Measurements from ENCODE around the gene ITGA7. TPM values are rescaled to one million over a fixed set of nuclear protein-coding genes. Genes with fewer than 3 reads are reported as not detected.

ITGA7 gene
- polyA plus RNA-seq, 1 of the 3 experiments (the other 2 are of a cell fraction): 19.7 TPM

GRCh38 chr12:55647027-55647426 is 60.7 kb downstream of the ITGA7 start:
- no peak overlapping the region for H3K9ac ChIP-seq
- H3K9me3 ChIP-seq: no peaks in the 10 kb centered on the region
- no peaks in the 10 kb centered on the region for H3K36me3 ChIP-seq (replicated peaks in 1 of 2; ENCODE audit: control insufficient read depth in 1 of 2, insufficient read depth in 2 of 2, low read length in 1 of 2)
- no peak overlapping the region for H2AFZ ChIP-seq (ENCODE audit: low read depth)
- H3K79me2 ChIP-seq (ENCODE audit: insufficient read depth): no peaks in the 10 kb centered on the region
- ChIA-PET CTCF (interaction anchor here (0.6 to 6.2 kb wide), 14 partner anchors 10 to 98 kb away, joined by 3 to 91 read pairs (median 5); no protein-coding TSS in a partner anchor), POLR2A (interaction anchor here (0.9 kb wide), 1 partner anchor 9 kb away, joined by 5 read pairs; no protein-coding TSS in a partner anchor)
- WGBS (ENCODE audit: low lambda C conversion rate): 89% methylated on average over 4 of the region's 5 CpGs
- TF ChIP-seq MEF2A (IDR thresholded peaks at IDR 0.05; ENCODE audit: borderline replicate concordance, low read depth): no peak
- no peak for TF ChIP-seq USF1 (IDR thresholded peaks at IDR 0.05; ENCODE audit: borderline replicate concordance, low read depth)
- no peak for TF ChIP-seq FOXJ3 (CRISPR knock-in tag; IDR thresholded peaks at IDR 0.05)
- no peak for TF ChIP-seq RCOR1 (IDR thresholded peaks at IDR 0.05; ENCODE audit: low read length)
- no peak for TF ChIP-seq NFIC (IDR thresholded peaks at IDR 0.05; ENCODE audit: borderline replicate concordance)
- TF ChIP-seq GABPA (IDR thresholded peaks at IDR 0.05; ENCODE audit: low read depth): no peak
- no peak for TF ChIP-seq RFX5 (IDR thresholded peaks at IDR 0.05; ENCODE audit: low read length)
- no peaks in the 10 kb centered on the region; a peak in 1 of 4 replicates for H3K4me1 ChIP-seq (ENCODE audit: control insufficient read depth in 1 of 2, insufficient read depth in 2 of 2, low read depth in 1 of 2, low read length in 1 of 2)
- H3K27me3 ChIP-seq (ENCODE audit: insufficient read depth): peaks cover 6% of the 10 kb centered on the region; the same call in 1 of the 2 replicates
- no peaks in the 10 kb centered on the region for H4K20me1 ChIP-seq (ENCODE audit: insufficient read depth)
- H3K4me2 ChIP-seq: no peak overlapping the region
- H3K4me3 ChIP-seq (ENCODE audit: low read depth in 2 of 2, low read length in 1 of 2): no peak overlapping the region
- H3K9me2 ChIP-seq: no peaks in the 10 kb centered on the region
- H3F3A ChIP-seq (replicated peaks; ENCODE audit: insufficient read depth): no peaks in the 10 kb centered on the region
- H3K27ac ChIP-seq (ENCODE audit: low read depth in 2 of 2, low read length in 1 of 2): no peak overlapping the region
- DNase-seq: no peak

DNA sequence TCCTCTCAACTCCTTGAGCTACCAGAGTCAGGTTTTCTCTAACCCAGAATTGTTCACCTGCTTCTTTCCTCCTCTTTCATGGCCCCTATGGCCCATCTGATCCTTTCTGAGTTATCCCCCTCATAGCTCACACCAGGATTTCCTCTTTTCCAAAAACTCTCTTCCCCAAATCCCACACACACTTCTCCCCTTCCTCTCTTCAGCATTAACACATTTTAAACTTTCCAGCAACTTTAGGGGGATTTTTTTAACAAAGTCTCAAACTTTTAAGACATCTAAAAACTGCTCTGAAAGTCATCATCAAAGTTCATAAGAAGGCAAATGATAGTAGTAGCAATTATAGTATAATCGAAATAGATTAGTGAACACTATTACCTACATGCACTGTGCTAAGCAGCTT is 63.1 kb downstream of the ITGA7 start:
- no peaks in the 10 kb centered on the region for H3K36me3 ChIP-seq (replicated peaks in 1 of 2; ENCODE audit: control insufficient read depth in 1 of 2, insufficient read depth in 2 of 2, low read length in 1 of 2)
- no peaks in the 10 kb centered on the region for H3K9me3 ChIP-seq
- H3K9ac ChIP-seq: no peak overlapping the region
- no peak for DNase-seq
- ChIA-PET POLR2A (no interaction called here), CTCF (interaction anchor here (1.2 to 6.2 kb wide), 6 partner anchors 12 to 93 kb away, joined by 3 to 91 read pairs (median 13); partner anchors contain the start of gene ITGA7)
- WGBS (ENCODE audit: low lambda C conversion rate): 5% methylated on average over 1 of the region's 1 CpG
- H4K20me1 ChIP-seq (ENCODE audit: insufficient read depth): no peaks in the 10 kb centered on the region
- peaks cover 18% of the 10 kb centered on the region for H3K27me3 ChIP-seq (ENCODE audit: insufficient read depth)
- H3K4me2 ChIP-seq: no peak overlapping the region
- H3K9me2 ChIP-seq: no peaks in the 10 kb centered on the region
- H3K4me1 ChIP-seq (ENCODE audit: control insufficient read depth in 1 of 2, insufficient read depth in 2 of 2, low read depth in 1 of 2, low read length in 1 of 2): peaks cover 0 to 3% of the 10 kb centered on the region in 2 experiments; a peak in 1 of 4 replicates
- no peak overlapping the region for H3K27ac ChIP-seq (ENCODE audit: low read depth in 2 of 2, low read length in 1 of 2)
- H3F3A ChIP-seq (replicated peaks; ENCODE audit: insufficient read depth): no peaks in the 10 kb centered on the region
- H3K4me3 ChIP-seq (ENCODE audit: low read depth in 2 of 2, low read length in 1 of 2): no peak overlapping the region
- no peaks in the 10 kb centered on the region for H3K79me2 ChIP-seq (ENCODE audit: insufficient read depth)
- TF ChIP-seq EZH2phosphoT487 (IDR thresholded peaks at IDR 0.05; ENCODE audit: borderline replicate concordance, low read depth) (no peak), SIN3A (IDR thresholded peaks at IDR 0.05; ENCODE audit: borderline replicate concordance, low read depth, low read length) (no peak), NFIC (IDR thresholded peaks at IDR 0.05; ENCODE audit: borderline replicate concordance) (no peak), GABPA (IDR thresholded peaks at IDR 0.05; ENCODE audit: low read depth) (no peak), ELF1 (IDR thresholded peaks at IDR 0.05) (no peak), TEAD4 (IDR thresholded peaks at IDR 0.05; ENCODE audit: borderline replicate concordance, insufficient read depth) (no peak), FOSL2 (IDR thresholded peaks at IDR 0.05; ENCODE audit: borderline replicate concordance, low read depth) (no peak), FOXJ3 (CRISPR knock-in tag; IDR thresholded peaks at IDR 0.05) (no peak), GATA2 (CRISPR knock-in tag; IDR thresholded peaks at IDR 0.05) (no peak), USF2 (IDR thresholded peaks at IDR 0.05; ENCODE audit: borderline replicate concordance, low read depth, low read length) (no peak), YY1 (IDR thresholded peaks at IDR 0.05; ENCODE audit: low read depth) (no peak), JUND (IDR thresholded peaks at IDR 0.05) (no peak), RCOR1 (IDR thresholded peaks at IDR 0.05; ENCODE audit: low read length) (no peak), NRF1 (IDR thresholded peaks at IDR 0.05; ENCODE audit: low read depth, low read length) (no peak), TAF1 (IDR thresholded peaks at IDR 0.05; ENCODE audit: borderline replicate concordance, low read depth, low read length) (no peak)
- TF ChIP-seq, protein P1, sequence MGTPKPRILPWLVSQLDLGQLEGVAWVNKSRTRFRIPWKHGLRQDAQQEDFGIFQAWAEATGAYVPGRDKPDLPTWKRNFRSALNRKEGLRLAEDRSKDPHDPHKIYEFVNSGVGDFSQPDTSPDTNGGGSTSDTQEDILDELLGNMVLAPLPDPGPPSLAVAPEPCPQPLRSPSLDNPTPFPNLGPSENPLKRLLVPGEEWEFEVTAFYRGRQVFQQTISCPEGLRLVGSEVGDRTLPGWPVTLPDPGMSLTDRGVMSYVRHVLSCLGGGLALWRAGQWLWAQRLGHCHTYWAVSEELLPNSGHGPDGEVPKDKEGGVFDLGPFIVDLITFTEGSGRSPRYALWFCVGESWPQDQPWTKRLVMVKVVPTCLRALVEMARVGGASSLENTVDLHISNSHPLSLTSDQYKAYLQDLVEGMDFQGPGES (IDR thresholded peaks at IDR 0.05; ENCODE audit: low read depth, low read length): no peak
- TF ChIP-seq, protein P2, sequence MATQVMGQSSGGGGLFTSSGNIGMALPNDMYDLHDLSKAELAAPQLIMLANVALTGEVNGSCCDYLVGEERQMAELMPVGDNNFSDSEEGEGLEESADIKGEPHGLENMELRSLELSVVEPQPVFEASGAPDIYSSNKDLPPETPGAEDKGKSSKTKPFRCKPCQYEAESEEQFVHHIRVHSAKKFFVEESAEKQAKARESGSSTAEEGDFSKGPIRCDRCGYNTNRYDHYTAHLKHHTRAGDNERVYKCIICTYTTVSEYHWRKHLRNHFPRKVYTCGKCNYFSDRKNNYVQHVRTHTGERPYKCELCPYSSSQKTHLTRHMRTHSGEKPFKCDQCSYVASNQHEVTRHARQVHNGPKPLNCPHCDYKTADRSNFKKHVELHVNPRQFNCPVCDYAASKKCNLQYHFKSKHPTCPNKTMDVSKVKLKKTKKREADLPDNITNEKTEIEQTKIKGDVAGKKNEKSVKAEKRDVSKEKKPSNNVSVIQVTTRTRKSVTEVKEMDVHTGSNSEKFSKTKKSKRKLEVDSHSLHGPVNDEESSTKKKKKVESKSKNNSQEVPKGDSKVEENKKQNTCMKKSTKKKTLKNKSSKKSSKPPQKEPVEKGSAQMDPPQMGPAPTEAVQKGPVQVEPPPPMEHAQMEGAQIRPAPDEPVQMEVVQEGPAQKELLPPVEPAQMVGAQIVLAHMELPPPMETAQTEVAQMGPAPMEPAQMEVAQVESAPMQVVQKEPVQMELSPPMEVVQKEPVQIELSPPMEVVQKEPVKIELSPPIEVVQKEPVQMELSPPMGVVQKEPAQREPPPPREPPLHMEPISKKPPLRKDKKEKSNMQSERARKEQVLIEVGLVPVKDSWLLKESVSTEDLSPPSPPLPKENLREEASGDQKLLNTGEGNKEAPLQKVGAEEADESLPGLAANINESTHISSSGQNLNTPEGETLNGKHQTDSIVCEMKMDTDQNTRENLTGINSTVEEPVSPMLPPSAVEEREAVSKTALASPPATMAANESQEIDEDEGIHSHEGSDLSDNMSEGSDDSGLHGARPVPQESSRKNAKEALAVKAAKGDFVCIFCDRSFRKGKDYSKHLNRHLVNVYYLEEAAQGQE (IDR thresholded peaks at IDR 0.05; ENCODE audit: low read depth, low read length): no peak
- TF ChIP-seq, protein P3, sequence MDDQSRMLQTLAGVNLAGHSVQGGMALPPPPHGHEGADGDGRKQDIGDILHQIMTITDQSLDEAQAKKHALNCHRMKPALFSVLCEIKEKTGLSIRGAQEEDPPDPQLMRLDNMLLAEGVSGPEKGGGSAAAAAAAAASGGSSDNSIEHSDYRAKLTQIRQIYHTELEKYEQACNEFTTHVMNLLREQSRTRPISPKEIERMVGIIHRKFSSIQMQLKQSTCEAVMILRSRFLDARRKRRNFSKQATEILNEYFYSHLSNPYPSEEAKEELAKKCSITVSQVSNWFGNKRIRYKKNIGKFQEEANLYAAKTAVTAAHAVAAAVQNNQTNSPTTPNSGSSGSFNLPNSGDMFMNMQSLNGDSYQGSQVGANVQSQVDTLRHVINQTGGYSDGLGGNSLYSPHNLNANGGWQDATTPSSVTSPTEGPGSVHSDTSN (IDR thresholded peaks at IDR 0.05): no peak
- no peak overlapping the region for H2AFZ ChIP-seq (ENCODE audit: low read depth)

All from SK-N-SH (cell line).